Measurements from ENCODE around the gene CCNY.

The CCNY gene

DNA sequence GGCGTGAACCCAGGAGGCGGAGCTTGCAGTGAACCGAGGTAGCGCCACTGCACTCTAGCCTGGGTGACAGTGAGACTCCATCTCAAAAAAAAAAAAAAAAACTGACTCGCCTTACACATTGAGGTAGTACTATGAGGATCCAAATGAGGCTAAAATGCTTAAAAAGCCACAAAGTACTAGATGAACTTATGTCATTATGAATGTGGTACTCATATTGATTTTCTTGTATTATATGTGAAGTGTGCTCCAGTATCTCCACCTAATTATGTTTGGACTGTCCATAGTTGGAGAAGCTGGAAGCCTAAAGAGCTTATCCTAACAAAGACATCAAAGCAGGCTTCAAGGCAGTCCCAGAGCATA is 9.1 kb downstream of the CCNY start:
- H3K36me3 ChIP-seq (ENCODE audit: low read depth): no peaks in the 10 kb centered on the region
- DNase-seq (ENCODE audit: low spot score) (no peak), ATAC-seq (ENCODE audit: low read depth) (no peak)
- no peak overlapping the region for H3K4me3 ChIP-seq (ENCODE audit: severe bottlenecking)
- no peaks in the 10 kb centered on the region for H3K9me3 ChIP-seq (ENCODE audit: severe bottlenecking)
- H3K27me3 ChIP-seq (ENCODE audit: insufficient read depth, poor library complexity, severe bottlenecking): no peaks in the 10 kb centered on the region
- H3K4me1 ChIP-seq (ENCODE audit: insufficient read depth, poor library complexity, severe bottlenecking): no peaks in the 10 kb centered on the region
- H3K27ac ChIP-seq (ENCODE audit: poor library complexity, severe bottlenecking): no peak overlapping the region
- TF ChIP-seq, protein P1, sequence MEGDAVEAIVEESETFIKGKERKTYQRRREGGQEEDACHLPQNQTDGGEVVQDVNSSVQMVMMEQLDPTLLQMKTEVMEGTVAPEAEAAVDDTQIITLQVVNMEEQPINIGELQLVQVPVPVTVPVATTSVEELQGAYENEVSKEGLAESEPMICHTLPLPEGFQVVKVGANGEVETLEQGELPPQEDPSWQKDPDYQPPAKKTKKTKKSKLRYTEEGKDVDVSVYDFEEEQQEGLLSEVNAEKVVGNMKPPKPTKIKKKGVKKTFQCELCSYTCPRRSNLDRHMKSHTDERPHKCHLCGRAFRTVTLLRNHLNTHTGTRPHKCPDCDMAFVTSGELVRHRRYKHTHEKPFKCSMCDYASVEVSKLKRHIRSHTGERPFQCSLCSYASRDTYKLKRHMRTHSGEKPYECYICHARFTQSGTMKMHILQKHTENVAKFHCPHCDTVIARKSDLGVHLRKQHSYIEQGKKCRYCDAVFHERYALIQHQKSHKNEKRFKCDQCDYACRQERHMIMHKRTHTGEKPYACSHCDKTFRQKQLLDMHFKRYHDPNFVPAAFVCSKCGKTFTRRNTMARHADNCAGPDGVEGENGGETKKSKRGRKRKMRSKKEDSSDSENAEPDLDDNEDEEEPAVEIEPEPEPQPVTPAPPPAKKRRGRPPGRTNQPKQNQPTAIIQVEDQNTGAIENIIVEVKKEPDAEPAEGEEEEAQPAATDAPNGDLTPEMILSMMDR (IDR thresholded peaks at IDR 0.05; ENCODE audit: poor library complexity, severe bottlenecking): no peak

DNA sequence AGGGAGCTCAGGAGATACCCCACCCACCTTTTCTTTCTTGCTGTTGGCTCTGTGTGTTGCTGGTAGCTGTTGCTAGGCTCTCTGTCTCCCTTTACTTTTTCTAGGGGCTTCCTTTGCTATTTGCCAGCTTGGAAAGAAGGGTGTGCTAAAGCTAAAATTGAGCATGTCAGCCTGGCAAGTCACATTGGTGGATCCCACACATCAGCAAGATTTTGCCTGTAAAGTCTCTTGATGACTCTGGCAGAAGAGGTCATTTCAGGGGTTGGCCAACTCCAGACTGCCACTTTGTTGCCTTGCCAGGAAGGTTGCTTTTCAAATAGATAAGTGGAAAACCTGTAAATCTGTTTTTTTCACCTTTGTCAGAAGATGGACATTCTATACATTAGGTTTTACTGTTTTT is 9.9 kb downstream of the CCNY start:
- ATAC-seq (ENCODE audit: low read depth): no peak
- Histone ChIP-seq H3K27ac (ENCODE audit: poor library complexity, severe bottlenecking) (no peak overlapping the region), H3K4me1 (ENCODE audit: insufficient read depth, poor library complexity, severe bottlenecking) (no peaks in the 10 kb centered on the region), H3K27me3 (ENCODE audit: insufficient read depth, poor library complexity, severe bottlenecking) (no peaks in the 10 kb centered on the region), H3K36me3 (ENCODE audit: low read depth) (no peaks in the 10 kb centered on the region), H3K4me3 (ENCODE audit: severe bottlenecking) (no peak overlapping the region), H3K9me3 (ENCODE audit: severe bottlenecking) (no peaks in the 10 kb centered on the region)
- TF ChIP-seq, protein P1 (IDR thresholded peaks at IDR 0.05; ENCODE audit: poor library complexity, severe bottlenecking): no peak
- DNase-seq (ENCODE audit: low spot score): no peak

DNA sequence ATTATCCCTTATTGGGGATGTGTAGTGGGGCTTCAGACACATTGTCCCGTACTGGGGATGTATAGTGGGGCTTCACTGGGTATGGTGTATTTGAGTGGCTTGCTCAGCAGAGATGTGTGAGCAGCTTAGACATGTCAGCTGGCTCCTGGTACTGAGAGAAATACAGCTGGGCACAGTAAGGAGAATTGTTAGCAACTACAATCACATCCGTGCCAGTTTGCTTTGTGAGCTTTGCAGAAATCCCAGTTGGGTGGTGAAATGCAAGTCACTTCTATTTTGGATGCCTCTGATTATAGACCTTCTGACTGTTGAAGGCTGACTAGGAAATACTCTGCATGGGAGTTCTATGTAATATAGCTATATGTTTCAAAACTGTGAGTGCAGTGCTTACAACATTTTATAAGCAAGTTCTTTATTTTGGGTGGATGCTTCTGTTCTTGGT is 10.8 kb downstream of the CCNY start:
- H3K36me3 ChIP-seq (ENCODE audit: low read depth): no peaks in the 10 kb centered on the region
- H3K27ac ChIP-seq (ENCODE audit: poor library complexity, severe bottlenecking): no peak overlapping the region
- no peaks in the 10 kb centered on the region for H3K9me3 ChIP-seq (ENCODE audit: severe bottlenecking)
- TF ChIP-seq, protein P1 (IDR thresholded peaks at IDR 0.05; ENCODE audit: poor library complexity, severe bottlenecking): no peak
- no peak for DNase-seq (ENCODE audit: low spot score)
- no peak for ATAC-seq (ENCODE audit: low read depth)
- H3K4me1 ChIP-seq (ENCODE audit: insufficient read depth, poor library complexity, severe bottlenecking): no peaks in the 10 kb centered on the region
- no peaks in the 10 kb centered on the region for H3K27me3 ChIP-seq (ENCODE audit: insufficient read depth, poor library complexity, severe bottlenecking)
- H3K4me3 ChIP-seq (ENCODE audit: severe bottlenecking): no peak overlapping the region

DNA sequence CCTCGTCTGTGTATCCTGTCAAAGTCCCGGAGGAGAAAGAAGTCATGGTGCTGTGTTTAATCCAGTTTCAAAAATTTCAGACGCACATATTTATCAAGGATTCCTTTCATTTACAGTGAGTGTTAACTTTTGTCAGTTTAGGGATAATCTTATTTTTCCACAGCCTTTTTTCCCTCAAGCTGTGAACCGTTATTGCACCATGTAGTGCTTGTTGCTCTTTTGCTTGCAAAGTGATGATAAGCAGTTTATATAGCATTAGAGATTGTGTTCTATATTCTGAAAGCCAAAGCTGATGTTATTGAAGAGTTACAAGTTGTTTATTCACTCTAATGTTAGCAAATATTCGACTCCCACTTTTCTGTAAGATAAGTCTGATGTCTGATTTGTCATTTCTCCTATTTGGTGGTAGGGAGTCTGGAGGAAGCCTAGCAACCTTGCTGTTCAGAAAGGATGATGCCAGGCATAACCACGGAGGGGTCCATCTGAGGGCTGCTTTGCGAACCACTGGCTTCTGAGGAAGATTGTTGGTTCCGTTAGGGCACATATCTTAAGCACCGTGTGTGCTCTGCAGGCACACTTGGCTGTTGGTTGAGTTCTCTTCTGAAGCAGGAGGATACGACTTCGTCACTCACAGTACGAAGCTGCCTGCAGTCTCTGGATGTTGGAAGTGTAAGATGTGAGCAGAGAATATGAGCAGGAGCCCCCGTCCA is 11.7 kb downstream of the CCNY start:
- Histone ChIP-seq H3K27ac (ENCODE audit: poor library complexity, severe bottlenecking) (no peak overlapping the region), H3K4me3 (ENCODE audit: severe bottlenecking) (no peak overlapping the region), H3K9me3 (ENCODE audit: severe bottlenecking) (no peaks in the 10 kb centered on the region), H3K36me3 (ENCODE audit: low read depth) (no peaks in the 10 kb centered on the region), H3K27me3 (ENCODE audit: insufficient read depth, poor library complexity, severe bottlenecking) (no peaks in the 10 kb centered on the region), H3K4me1 (ENCODE audit: insufficient read depth, poor library complexity, severe bottlenecking) (no peaks in the 10 kb centered on the region)
- no peak for ATAC-seq (ENCODE audit: low read depth)
- DNase-seq (ENCODE audit: low spot score): no peak
- TF ChIP-seq, protein P1 (IDR thresholded peaks at IDR 0.05; ENCODE audit: poor library complexity, severe bottlenecking): no peak

DNA sequence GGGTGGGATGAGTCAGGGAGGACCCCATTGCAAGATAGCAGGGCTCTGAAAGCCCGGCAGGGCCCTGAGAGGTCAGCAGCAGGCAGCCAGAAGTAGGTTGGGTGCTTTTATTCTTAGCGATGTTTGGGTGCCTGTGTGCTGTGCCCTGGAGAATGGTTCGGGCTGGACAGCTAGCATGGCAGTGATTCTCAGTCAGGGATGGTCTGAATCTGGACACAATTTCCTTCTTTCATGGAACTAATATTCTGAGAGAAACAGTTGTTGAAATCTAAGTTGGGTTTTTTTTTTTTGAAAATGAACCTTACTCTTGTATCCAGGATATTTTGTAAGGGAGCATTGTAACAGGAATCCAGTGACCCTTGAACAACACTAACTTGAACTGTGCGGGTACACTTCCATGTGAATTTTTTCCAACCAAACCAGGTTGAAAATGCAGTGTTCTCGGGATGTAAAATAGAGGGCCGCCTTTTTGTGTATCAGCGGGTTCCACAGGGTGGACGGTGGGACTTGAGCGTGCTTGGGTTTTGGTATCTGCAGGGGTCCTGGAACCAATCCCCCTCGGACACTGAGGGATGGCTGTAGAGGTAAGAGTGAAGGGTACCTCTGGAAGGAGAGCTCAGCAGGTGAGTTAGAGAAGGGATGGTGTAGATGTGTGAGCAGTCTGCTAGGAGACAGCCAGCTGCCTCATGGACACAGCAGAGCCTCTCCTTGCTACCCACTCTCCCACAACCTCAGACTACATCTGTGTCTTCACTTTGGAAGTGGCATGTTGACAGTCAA is 12.5 kb downstream of the CCNY start:
- ATAC-seq (ENCODE audit: low read depth): no peak
- H3K27ac ChIP-seq (ENCODE audit: poor library complexity, severe bottlenecking): no peak overlapping the region

More for the DNA sequence above, 12.5 kb downstream of the CCNY start:
- no peaks in the 10 kb centered on the region for H3K27me3 ChIP-seq (ENCODE audit: insufficient read depth, poor library complexity, severe bottlenecking)
- no peaks in the 10 kb centered on the region for H3K36me3 ChIP-seq (ENCODE audit: low read depth)
- no peak overlapping the region for H3K4me3 ChIP-seq (ENCODE audit: severe bottlenecking)
- TF ChIP-seq, protein P1 (IDR thresholded peaks at IDR 0.05; ENCODE audit: poor library complexity, severe bottlenecking): no peak
- peaks cover 3% of the 10 kb centered on the region for H3K4me1 ChIP-seq (ENCODE audit: insufficient read depth, poor library complexity, severe bottlenecking)
- no peak for DNase-seq (ENCODE audit: low spot score)
- H3K9me3 ChIP-seq (ENCODE audit: severe bottlenecking): no peaks in the 10 kb centered on the region

Measured in RWPE2 (cell line).